GM19438 (cell line): Measurements from ENCODE around the gene WT1.

ENCODE experiments used
- ATAC-seq: cut with Tn5 transposase; IDR thresholded peaks from one replicate; pipeline ENCODE4 v1.9.1; 2021; ENCODE audit warnings: low read depth; ENCODE audit not compliant: unreplicated experiment

The WT1 gene

GRCh38 chr11:32340181-32340580 is 95.2 kb downstream of the WT1 start:
- ATAC-seq: no peak
